ENCODE measurements around the gene FAM222A. TPM values are rescaled to one million over a fixed set of nuclear protein-coding genes. Genes with fewer than 3 reads are reported as not detected.

The FAM222A gene
- polyA plus RNA-seq, 1 donor (not counting 4 experiments of a cell fraction or from before 2014, with no cell fraction given): 0.05 TPM

DNA sequence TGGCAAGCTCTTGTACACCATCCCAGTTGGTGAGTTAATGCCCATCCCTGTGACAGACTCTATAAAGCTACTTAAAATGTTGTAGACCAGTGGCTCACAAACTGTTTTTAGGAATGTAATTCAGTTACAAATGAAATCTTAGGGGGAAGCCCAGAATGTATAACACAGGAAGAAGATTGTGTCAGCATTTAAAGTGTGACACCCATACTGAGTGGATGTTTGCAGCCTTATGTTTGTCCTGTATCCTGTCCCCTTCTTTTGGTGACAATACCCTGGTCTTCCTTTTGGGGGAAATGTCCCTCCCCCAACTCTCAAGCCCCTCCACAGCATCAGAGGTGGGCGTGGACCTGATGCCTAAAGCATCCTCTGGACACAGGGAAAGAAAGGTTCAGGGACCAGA, 47.6 kb upstream of the FAM222A start:
- Histone ChIP-seq H3K9ac (ENCODE audit: control insufficient read depth, extremely low read depth, insufficient read depth, low read length) (no peak overlapping the region), H3K9me1 (ENCODE audit: control insufficient read depth, extremely low read depth, insufficient read depth, low read length) (no peaks in the 10 kb centered on the region), H2AFZ (ENCODE audit: control insufficient read depth, low read length) (no peak overlapping the region), H4K20me1 (ENCODE audit: control insufficient read depth, extremely low read depth, insufficient read depth, low read length) (no peaks in the 10 kb centered on the region), H3K27me3 (ENCODE audit: control insufficient read depth, extremely low read depth, insufficient read depth, low read length) (peaks cover 3% of the 10 kb centered on the region), H3K4me3 (ENCODE audit: control insufficient read depth in 2 of 3, extremely low read depth in 1 of 3, insufficient read depth in 2 of 3, low read depth in 1 of 3, low read length in 3 of 3) (no peak overlapping the region), H3K79me2 (ENCODE audit: control insufficient read depth, insufficient read depth, low read length) (no peaks in the 10 kb centered on the region), H3K4me1 (ENCODE audit: control insufficient read depth, extremely low read depth, insufficient read depth, low read length) (no peaks in the 10 kb centered on the region), H3K36me3 (ENCODE audit: control insufficient read depth in 2 of 2, extremely low read depth in 1 of 2, insufficient read depth in 2 of 2, low read length in 2 of 2) (no peaks in the 10 kb centered on the region), H3K9me3 (ENCODE audit: control insufficient read depth, low read depth, low read length) (no peaks in the 10 kb centered on the region), H3K27ac (ENCODE audit: control insufficient read depth, insufficient read depth, low read length) (no peak overlapping the region), H3K4me2 (ENCODE audit: control insufficient read depth, extremely low read depth, insufficient read depth, low read depth, low read length) (no peak overlapping the region)
- DNase-seq (ENCODE audit: low read depth, low spot score): no peak
- TF ChIP-seq, protein P1, sequence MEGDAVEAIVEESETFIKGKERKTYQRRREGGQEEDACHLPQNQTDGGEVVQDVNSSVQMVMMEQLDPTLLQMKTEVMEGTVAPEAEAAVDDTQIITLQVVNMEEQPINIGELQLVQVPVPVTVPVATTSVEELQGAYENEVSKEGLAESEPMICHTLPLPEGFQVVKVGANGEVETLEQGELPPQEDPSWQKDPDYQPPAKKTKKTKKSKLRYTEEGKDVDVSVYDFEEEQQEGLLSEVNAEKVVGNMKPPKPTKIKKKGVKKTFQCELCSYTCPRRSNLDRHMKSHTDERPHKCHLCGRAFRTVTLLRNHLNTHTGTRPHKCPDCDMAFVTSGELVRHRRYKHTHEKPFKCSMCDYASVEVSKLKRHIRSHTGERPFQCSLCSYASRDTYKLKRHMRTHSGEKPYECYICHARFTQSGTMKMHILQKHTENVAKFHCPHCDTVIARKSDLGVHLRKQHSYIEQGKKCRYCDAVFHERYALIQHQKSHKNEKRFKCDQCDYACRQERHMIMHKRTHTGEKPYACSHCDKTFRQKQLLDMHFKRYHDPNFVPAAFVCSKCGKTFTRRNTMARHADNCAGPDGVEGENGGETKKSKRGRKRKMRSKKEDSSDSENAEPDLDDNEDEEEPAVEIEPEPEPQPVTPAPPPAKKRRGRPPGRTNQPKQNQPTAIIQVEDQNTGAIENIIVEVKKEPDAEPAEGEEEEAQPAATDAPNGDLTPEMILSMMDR (optimal IDR thresholded peaks at IDR 0.05 in 1 of 3, IDR thresholded peaks at IDR 0.05 in 1 of 3, conservative IDR thresholded peaks at IDR 0.05 in 1 of 3; ENCODE audit: extremely low read depth in 1 of 3, insufficient read depth in 2 of 3, low read length in 3 of 3): no peak
- no peak for TF ChIP-seq EZH2 (IDR thresholded peaks at IDR 0.05; ENCODE audit: low read length)
- no peak for FAIRE-seq
- dilution Hi-C loops (cut with MboI; ENCODE audit: extremely low pct_ligation_motif_present, low sequenced_read_pairs): no loop called here

DNA sequence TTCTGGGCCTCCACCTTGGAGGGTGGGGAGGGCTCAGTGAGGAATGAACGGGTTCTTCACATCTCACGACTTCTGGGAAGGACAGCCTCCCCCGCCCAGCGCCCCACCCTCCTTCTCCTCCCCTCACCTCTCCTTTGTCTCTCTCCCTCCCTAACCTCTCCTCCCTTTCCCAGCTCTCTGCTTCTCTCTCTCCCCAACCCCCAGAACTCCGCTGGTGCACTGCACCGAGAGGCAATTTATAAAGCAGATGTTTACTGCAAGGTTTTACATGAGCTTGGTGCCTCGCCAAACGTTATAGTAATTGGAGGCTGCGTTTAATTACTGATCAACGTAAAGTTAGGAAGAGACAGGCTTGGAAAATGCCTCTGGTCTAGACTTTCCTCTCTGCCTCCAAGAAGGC, 42.9 kb upstream of the FAM222A start:
- no peak for FAIRE-seq
- no peak overlapping the region for H3K27ac ChIP-seq (ENCODE audit: control insufficient read depth, insufficient read depth, low read length)

More for the DNA sequence above, 42.9 kb upstream of the FAM222A start:
- dilution Hi-C loops (cut with MboI; ENCODE audit: extremely low pct_ligation_motif_present, low sequenced_read_pairs): no loop called here
- H3K9me3 ChIP-seq (ENCODE audit: control insufficient read depth, low read depth, low read length): no peaks in the 10 kb centered on the region
- H3K36me3 ChIP-seq (ENCODE audit: control insufficient read depth in 2 of 2, extremely low read depth in 1 of 2, insufficient read depth in 2 of 2, low read length in 2 of 2): no peaks in the 10 kb centered on the region
- no peak overlapping the region for H3K4me3 ChIP-seq (ENCODE audit: control insufficient read depth in 2 of 3, extremely low read depth in 1 of 3, insufficient read depth in 2 of 3, low read depth in 1 of 3, low read length in 3 of 3)
- DNase-seq (ENCODE audit: low read depth, low spot score): no peak
- peaks cover 6% of the 10 kb centered on the region for H3K27me3 ChIP-seq (ENCODE audit: control insufficient read depth, extremely low read depth, insufficient read depth, low read length)
- H3K9me1 ChIP-seq (ENCODE audit: control insufficient read depth, extremely low read depth, insufficient read depth, low read length): no peaks in the 10 kb centered on the region
- no peaks in the 10 kb centered on the region for H4K20me1 ChIP-seq (ENCODE audit: control insufficient read depth, extremely low read depth, insufficient read depth, low read length)
- H3K9ac ChIP-seq (ENCODE audit: control insufficient read depth, extremely low read depth, insufficient read depth, low read length): no peak overlapping the region
- no peak overlapping the region for H2AFZ ChIP-seq (ENCODE audit: control insufficient read depth, low read length)
- no peaks in the 10 kb centered on the region for H3K79me2 ChIP-seq (ENCODE audit: control insufficient read depth, insufficient read depth, low read length)
- H3K4me2 ChIP-seq (ENCODE audit: control insufficient read depth, extremely low read depth, insufficient read depth, low read depth, low read length): no peak overlapping the region
- H3K4me1 ChIP-seq (ENCODE audit: control insufficient read depth, extremely low read depth, insufficient read depth, low read length): no peaks in the 10 kb centered on the region
- TF ChIP-seq, protein P1 (optimal IDR thresholded peaks at IDR 0.05 in 1 of 3, IDR thresholded peaks at IDR 0.05 in 1 of 3, conservative IDR thresholded peaks at IDR 0.05 in 1 of 3; ENCODE audit: extremely low read depth in 1 of 3, insufficient read depth in 2 of 3, low read length in 3 of 3): no peak
- TF ChIP-seq EZH2 (IDR thresholded peaks at IDR 0.05; ENCODE audit: low read length): no peak

All from keratinocyte (primary cell).